Naive thymus-derived CD8-positive, alpha-beta T cell (primary cell): Measurements from ENCODE around the gene RACGAP1. TPM values are rescaled to one million over a fixed set of nuclear protein-coding genes. Genes with fewer than 3 reads are reported as not detected.
A peak's percentile ranks its signal among the peaks of the same experiment; 100 is the strongest.

Experiments
- ATAC-seq, 2 donors: fragments of 150-1000 bp; cut with Tn5 transposase in 1 of 2; sonication (Bioruptor Pico), chemical (Tn5 transposase) in 1 of 2; 1 replicate in 1 of 2; 2 replicates in 1 of 2; pipeline ENCODE4 v1.10.0; 2021; ENCODE audit warnings: mild to moderate bottlenecking in 2 of 2, moderate library complexity in 2 of 2
- POLR2A ChIA-PET: fragments of 350-600 bp; sonication (Branson Sonifier 250); formaldehyde crosslinking; loops from one replicate; lab custom pipeline; 2021; ENCODE audit warnings: antibody characterized with exemption; lab: Charles Lee
- DNase-seq, 10 donors: peaks; one replicate each; pipeline versions ENCODE4 v3.0.0 to v3.0.0-alpha.2; 2020 to 2022
- H3K27ac Mint-ChIP-seq, 10 donors: one replicate each; pipeline ENCODE4 v1.8.0; 2020 to 2022; ENCODE audit warnings: mild to moderate bottlenecking in 10 of 10, mixed read lengths in 10 of 10, moderate library complexity in 4 of 10, inconsistent platforms in 1 of 10
- H3K27me3 Mint-ChIP-seq, 5 donors: one replicate each; pipeline ENCODE4 v1.8.0; 2021 to 2022; ENCODE audit warnings: mixed read lengths in 5 of 5
- H3K36me3 Mint-ChIP-seq, 3 donors: one replicate each; pipeline ENCODE4 v1.8.0; 2020 to 2022; ENCODE audit warnings: mixed read lengths in 3 of 3, mild to moderate bottlenecking in 2 of 3, inconsistent platforms in 1 of 3
- H3K4me1 Mint-ChIP-seq, 4 donors: one replicate each; pipeline ENCODE4 v1.8.0; 2021 to 2022; ENCODE audit warnings: mixed read lengths in 4 of 4
- H3K4me3 Mint-ChIP-seq, 10 donors: one replicate each; pipeline ENCODE4 v1.8.0; 2020 to 2022; ENCODE audit warnings: mild to moderate bottlenecking in 10 of 10, mixed read lengths in 10 of 10, moderate library complexity in 6 of 10, inconsistent platforms in 1 of 10
- H3K9me3 Mint-ChIP-seq, 9 donors: one replicate each; pipeline ENCODE4 v1.8.0; 2020 to 2022; ENCODE audit warnings: mixed read lengths in 9 of 9, mild to moderate bottlenecking in 3 of 9, inconsistent platforms in 1 of 9, moderate library complexity in 1 of 9
- polyA plus RNA-seq, 3 donors: library from polyadenylated mRNA; unstranded; fragments of 300-500 nt; fragmentation: Illumina TruSeq; gene quantifications; one replicate each; pipeline ENCODE4 v1.2.3, GENCODE V29; 2021
- total RNA-seq, 8 experiments: library from RNA in 2 of 8; stranded (reverse) in 2 of 8; gene quantifications; one replicate each; pipeline ENCODE4 v1.2.3 and lab custom pipeline; 2021 to 2026

Gene RACGAP1
- total and polyA plus RNA-seq, 5 experiments from 2014 or later: 8.4 to 12.8 (median 11.0) TPM

GRCh38 chr12:49961111-49961922 lies 64.0 kb downstream of the RACGAP1 start, which contains the start of gene AQP5:
Gene AQP5, plus strand, starts transcription at chr12:49961872. Its CDS starts 146 bp downstream, at chr12:49962018.
- POLR2A ChIA-PET: no interaction called here
- H3K4me1 Mint-ChIP-seq: peaks cover 4 to 10% (median 8%) of the 10 kb centered on the region in 4 donors
- DNase-seq (no peak), ATAC-seq (no peak)
- no peak within 1 kb of the TSS for H3K27ac Mint-ChIP-seq
- H3K36me3 Mint-ChIP-seq: peaks cover 0 to 5% (median 4%) of the 10 kb centered on the region in 3 donors
- peaks cover 41 to 88% (median 72%) of the 10 kb centered on the region in 5 donors for H3K27me3 Mint-ChIP-seq
- H3K9me3 Mint-ChIP-seq: no peaks in the 10 kb centered on the region
- H3K4me3 Mint-ChIP-seq: peak within 1 kb of the TSS; percentile 34 to 73 (median 64)

DNA sequence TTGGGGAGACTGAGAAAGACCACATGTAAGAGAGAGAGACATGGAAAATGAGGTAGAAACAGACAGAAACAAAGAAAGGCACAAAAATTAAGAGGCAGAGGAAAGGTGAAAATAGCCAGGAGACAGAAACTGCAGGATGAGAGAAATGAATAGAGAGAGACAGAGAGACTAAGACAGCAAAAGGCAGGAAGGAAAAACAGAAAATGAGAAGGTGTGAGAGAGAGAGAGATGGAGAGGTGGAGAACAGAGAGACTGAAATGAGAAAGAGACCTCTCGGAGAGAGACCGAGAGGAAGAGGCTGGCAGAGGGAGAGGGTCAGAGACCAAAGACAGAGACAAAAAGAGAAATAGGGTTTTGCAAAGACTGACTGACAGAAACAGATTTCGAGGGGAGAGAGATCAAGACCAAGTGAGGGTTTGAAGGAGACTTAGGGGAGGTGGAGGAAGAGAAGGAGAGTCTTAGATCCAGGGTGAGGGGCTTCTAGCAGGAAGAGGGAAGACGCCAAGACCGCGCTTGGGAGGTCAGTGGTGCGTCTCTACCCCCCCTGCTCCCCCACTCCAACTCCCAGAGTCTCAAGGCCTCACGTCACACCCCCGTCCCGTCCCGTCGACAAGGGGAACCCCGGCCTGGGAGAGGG lies 64.7 kb downstream of the RACGAP1 start:
- no peak for ATAC-seq
- Mint-ChIP-seq H3K4me1 (peaks cover 4 to 10% (median 8%) of the 10 kb centered on the region in 4 donors), H3K9me3 (no peaks in the 10 kb centered on the region), H3K36me3 (peaks cover 0 to 5% (median 4%) of the 10 kb centered on the region in 3 donors), H3K27me3 (peaks cover 43 to 86% (median 70%) of the 10 kb centered on the region in 5 donors), H3K4me3 (peak overlapping the region; percentile 34 to 73 (median 62)), H3K27ac (peak overlapping the region in 1 of 10 donors; percentile 32)
- peak in 1 of 10 donors; percentile 38 for DNase-seq
- POLR2A ChIA-PET: no interaction called here

GRCh38 chr12:49959685-49960473 lies 65.4 kb downstream of the RACGAP1 start:
- POLR2A ChIA-PET: no interaction called here
- ATAC-seq: no peak
- Mint-ChIP-seq H3K36me3 (peaks cover 0 to 5% (median 4%) of the 10 kb centered on the region in 3 donors), H3K27ac (peak overlapping the region in 1 of 10 donors; percentile 32), H3K4me3 (peak overlapping the region in 9 of 10 donors; percentile 25 to 73 (median 63)), H3K9me3 (no peaks in the 10 kb centered on the region), H3K27me3 (peaks cover 42 to 85% (median 67%) of the 10 kb centered on the region in 5 donors), H3K4me1 (peaks cover 4 to 12% (median 9%) of the 10 kb centered on the region in 4 donors)
- DNase-seq: peak in 1 of 10 donors; percentile 44

DNA sequence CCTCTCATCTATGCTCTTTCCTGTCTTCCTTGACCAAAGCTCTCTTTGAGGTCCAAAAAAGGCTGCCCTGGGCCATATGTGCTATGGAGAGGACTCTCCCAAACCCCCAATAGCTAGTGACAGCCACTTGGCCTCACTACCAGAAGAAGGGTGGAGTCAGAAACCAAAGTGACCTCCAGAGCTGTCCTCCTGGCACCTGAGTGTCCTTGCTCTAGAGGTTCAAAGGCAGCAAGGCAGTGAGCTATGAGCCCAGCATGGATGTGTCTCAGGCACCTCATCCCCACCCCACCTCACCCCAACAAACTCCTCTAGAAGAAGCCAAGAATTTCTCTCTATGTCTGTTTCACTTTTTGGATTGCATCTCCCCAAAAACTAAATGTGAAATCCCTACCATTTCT lies 67.7 kb downstream of the RACGAP1 start:
- H3K4me1 Mint-ChIP-seq: peaks cover 4 to 14% (median 10%) of the 10 kb centered on the region in 4 donors
- no peak overlapping the region for H3K4me3 Mint-ChIP-seq
- DNase-seq (peak in 1 of 10 donors; percentile 21), ATAC-seq (no peak)
- no peaks in the 10 kb centered on the region for H3K9me3 Mint-ChIP-seq
- H3K27ac Mint-ChIP-seq: no peak overlapping the region
- POLR2A ChIA-PET: no interaction called here
- peaks cover 39 to 85% (median 63%) of the 10 kb centered on the region in 5 donors for H3K27me3 Mint-ChIP-seq
- H3K36me3 Mint-ChIP-seq: peaks cover 0 to 4% (median 4%) of the 10 kb centered on the region in 3 donors

DNA sequence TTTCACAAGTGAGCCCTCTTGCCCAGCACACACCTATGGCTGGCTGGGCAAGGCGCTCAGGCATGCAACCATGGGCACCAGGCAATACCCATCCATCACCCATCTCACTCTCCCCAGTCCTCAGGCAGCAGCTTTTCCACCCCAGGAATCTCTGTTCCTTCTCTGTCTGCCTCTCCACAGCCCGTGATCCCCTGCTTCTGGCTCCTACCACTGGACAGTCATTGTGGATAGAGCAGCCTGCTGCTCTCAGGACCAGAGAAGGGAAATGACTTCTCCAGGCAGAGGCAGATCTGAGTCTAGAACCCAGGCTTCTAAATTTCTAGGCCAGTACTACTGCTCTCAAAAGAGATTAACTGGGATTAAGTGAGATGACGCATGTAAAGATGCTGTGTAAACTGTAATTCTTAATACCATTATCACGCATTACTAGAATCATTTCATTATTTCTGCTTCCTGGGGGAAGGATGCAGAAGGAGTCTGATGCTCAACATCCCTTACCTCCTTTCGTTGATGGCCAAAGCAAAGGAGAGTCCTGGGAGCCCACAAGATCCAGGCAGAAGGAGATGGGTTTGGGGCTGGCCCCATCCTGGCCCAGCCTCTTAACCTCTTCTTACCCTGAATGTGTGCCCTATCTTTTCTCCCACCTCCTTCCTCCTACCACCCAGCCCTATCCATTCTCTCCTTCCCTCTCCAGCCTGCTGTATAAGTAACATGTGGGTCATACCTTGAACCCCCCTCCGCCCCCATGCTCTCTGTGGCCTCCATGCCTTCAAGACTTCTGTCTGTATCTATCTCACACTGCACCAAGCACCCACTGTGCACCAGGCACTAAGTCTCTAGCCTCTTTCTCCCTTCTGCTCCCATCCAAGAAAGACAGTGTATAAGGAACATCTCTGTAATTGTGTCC lies 68.4 kb downstream of the RACGAP1 start:
- DNase-seq: peak in 1 of 10 donors; percentile 7
- peaks cover 0 to 4% (median 3%) of the 10 kb centered on the region in 3 donors for H3K36me3 Mint-ChIP-seq
- no peaks in the 10 kb centered on the region for H3K9me3 Mint-ChIP-seq
- no peak overlapping the region for H3K27ac Mint-ChIP-seq
- POLR2A ChIA-PET: no interaction called here
- ATAC-seq: no peak
- peaks cover 4 to 12% (median 10%) of the 10 kb centered on the region in 4 donors for H3K4me1 Mint-ChIP-seq
- H3K4me3 Mint-ChIP-seq: peak overlapping the region in 1 of 10 donors; percentile 1
- H3K27me3 Mint-ChIP-seq: peaks cover 37 to 81% (median 62%) of the 10 kb centered on the region in 5 donors

GRCh38 chr12:49955899-49956662 lies 69.2 kb downstream of the RACGAP1 start:
- Mint-ChIP-seq H3K36me3 (peaks cover 0 to 4% (median 3%) of the 10 kb centered on the region in 3 donors), H3K4me3 (no peak overlapping the region), H3K27ac (no peak overlapping the region), H3K9me3 (no peaks in the 10 kb centered on the region), H3K27me3 (peaks cover 37 to 81% (median 62%) of the 10 kb centered on the region in 5 donors), H3K4me1 (peaks cover 4 to 12% (median 10%) of the 10 kb centered on the region in 4 donors)
- ATAC-seq (no peak), DNase-seq (peak in 1 of 10 donors; percentile 50)
- POLR2A ChIA-PET: no interaction called here

- Mint-ChIP-seq H3K27ac (no peak overlapping the region), H3K4me3 (no peak overlapping the region), H3K27me3 (peaks cover 30 to 81% (median 55%) of the 10 kb centered on the region in 5 donors), H3K36me3 (no peaks in the 10 kb centered on the region), H3K4me1 (peaks cover 0 to 5% (median 2%) of the 10 kb centered on the region in 4 donors), H3K9me3 (no peaks in the 10 kb centered on the region)
- POLR2A ChIA-PET: no interaction called here
- DNase-seq: peak in 1 of 10 donors; percentile 59
- ATAC-seq: no peak
Measured at GRCh38 chr12:49954863-49955830, 70.1 kb downstream of the RACGAP1 start.

GRCh38 chr12:49953961-49954846 lies 71.1 kb downstream of the RACGAP1 start:
- POLR2A ChIA-PET: no interaction called here
- Mint-ChIP-seq H3K4me3 (no peak overlapping the region), H3K27ac (peak overlapping the region in 1 of 10 donors; percentile 49)

GRCh38 chr12:49953151-49953550 lies 72.1 kb downstream of the RACGAP1 start:
- no peaks in the 10 kb centered on the region for H3K36me3 Mint-ChIP-seq
- ATAC-seq (no peak), DNase-seq (peak in 1 of 10 donors; percentile 28)
- peaks cover 23 to 79% (median 47%) of the 10 kb centered on the region in 5 donors for H3K27me3 Mint-ChIP-seq
- POLR2A ChIA-PET: no interaction called here
- H3K27ac Mint-ChIP-seq: no peak overlapping the region
- no peak overlapping the region for H3K4me3 Mint-ChIP-seq
- H3K4me1 Mint-ChIP-seq: peaks cover 0 to 7% (median 2%) of the 10 kb centered on the region in 4 donors
- no peaks in the 10 kb centered on the region for H3K9me3 Mint-ChIP-seq

More at GRCh38 chr12:49953961-49954846, 71.1 kb downstream of the RACGAP1 start:
- peaks cover 28 to 81% (median 51%) of the 10 kb centered on the region in 5 donors for H3K27me3 Mint-ChIP-seq
- H3K36me3 Mint-ChIP-seq: no peaks in the 10 kb centered on the region
- ATAC-seq (no peak), DNase-seq (peak in 1 of 10 donors; percentile 36)
- no peaks in the 10 kb centered on the region for H3K9me3 Mint-ChIP-seq
- H3K4me1 Mint-ChIP-seq: peaks cover 0 to 4% (median 2%) of the 10 kb centered on the region in 4 donors
